Upper lobe of right lung (tissue), 1 donor: ENCODE measurements around the gene ZCCHC4. TPM values are rescaled to one million over a fixed set of nuclear protein-coding genes. Genes with fewer than 3 reads are reported as not detected.
"Not testable (repeated sequence)": the region's sequence is repeated elsewhere in the genome, so short reads cannot be mapped to it uniquely, and the experiment has no call there.

Source experiments
- ATAC-seq: fragments of 200-7000 bp; cut with Tn5 transposase; one replicate; pipeline ENCODE4 v1.9.1; 2020; ENCODE audit warnings: mild to moderate bottlenecking, moderate library complexity
- DNase-seq: peaks from one replicate; pipeline ENCODE4 v3.0.0-alpha.2; 2020
- H3K27ac ChIP-seq: fragments of 200-600 bp; one replicate; pipeline ENCODE4 v1.8.0; 2022
- H3K27me3 ChIP-seq: fragments of 200-600 bp; one replicate; pipeline ENCODE4 v1.8.0; 2022; ENCODE audit warnings: mild to moderate bottlenecking
- H3K36me3 ChIP-seq: fragments of 200-600 bp; one replicate; pipeline ENCODE4 v1.8.0; 2022
- H3K4me1 ChIP-seq: fragments of 200-600 bp; one replicate; pipeline ENCODE4 v1.8.0; 2022
- H3K4me3 ChIP-seq: fragments of 200-600 bp; one replicate; pipeline ENCODE4 v1.8.0; 2022; ENCODE audit warnings: mild to moderate bottlenecking
- H3K9me3 ChIP-seq: fragments of 200-600 bp; one replicate; pipeline ENCODE4 v1.8.0; 2022
- CTCF ChIP-seq: fragments of 200-600 bp; IDR thresholded peaks from one replicate; pipeline ENCODE4 v1.8.0; 2022; ENCODE audit warnings: antibody characterized with exemption
- intact Hi-C: fragments of 100-400 bp; cut with DNase I; formaldehyde crosslinking; loops from one replicate; pipeline ENCODE4 v1.11.0; 2022
- total RNA-seq: library from RNA; stranded (reverse); fragmentation: NEBNext Ultra II Directional; extraction: Animal tissue kit (Norgen Biotek cat#: 25700); gene quantifications from one replicate; pipeline ENCODE4 v1.2.1, GENCODE V29; 2021
- donor health status: DM: no; HTN: yes; CAD: no; lungs with severe emphysema.

Gene ZCCHC4
- total RNA-seq, 1 donor from 2014 or later = 10.2 TPM

- no peak overlapping the region for H3K27ac ChIP-seq
- no peak for ATAC-seq
- intact Hi-C loops = no loop called here
- no peak overlapping the region for H3K4me3 ChIP-seq
- DNase-seq = no peak
- TF ChIP-seq CTCF = no peak
- H3K9me3 ChIP-seq = no peaks in the 10 kb centered on the region
- H3K4me1 ChIP-seq = no peaks in the 10 kb centered on the region
- H3K27me3 ChIP-seq = no peaks in the 10 kb centered on the region
- no peaks in the 10 kb centered on the region for H3K36me3 ChIP-seq
Measured at GRCh38 chr4:25370242-25370641, 57.7 kb downstream of the ZCCHC4 start.

- H3K27me3 ChIP-seq, DNase-seq, H3K9me3 ChIP-seq, intact Hi-C loops, H3K4me1 ChIP-seq, H3K36me3 ChIP-seq, H3K4me3 ChIP-seq, H3K27ac ChIP-seq, ATAC-seq: not testable (repeated sequence)
Measured at GRCh38 chr4:25372549-25372948, 60.0 kb downstream of the ZCCHC4 start.

- intact Hi-C loops = no loop called here
- H3K4me1 ChIP-seq = peaks cover 12% of the 10 kb centered on the region
- peaks cover 16% of the 10 kb centered on the region for H3K36me3 ChIP-seq
- no peak for TF ChIP-seq CTCF
- H3K27ac ChIP-seq = peak within 1 kb of the TSS; percentile 76
- H3K9me3 ChIP-seq = no peaks in the 10 kb centered on the region
- no peaks in the 10 kb centered on the region for H3K27me3 ChIP-seq
- ATAC-seq = peak; percentile 98
- DNase-seq = peak; percentile 100
- H3K4me3 ChIP-seq = peak within 1 kb of the TSS; percentile 97
Measured at GRCh38 chr4:25376754-25377571, 64.4 kb downstream of the ZCCHC4 start, which contains the start of gene ANAPC4. ANAPC4 (plus strand) TSS chr4:25377263; CDS start chr4:25377428, 165 bp downstream.

GRCh38 chr4:25377572-25378436 lies 65.2 kb downstream of the ZCCHC4 start:
- no peak for TF ChIP-seq CTCF
- H3K27me3 ChIP-seq = no peaks in the 10 kb centered on the region
- intact Hi-C loops = no loop called here
- peaks cover 12% of the 10 kb centered on the region for H3K4me1 ChIP-seq
- peaks cover 20% of the 10 kb centered on the region for H3K36me3 ChIP-seq
- no peaks in the 10 kb centered on the region for H3K9me3 ChIP-seq
- no peak for ATAC-seq
- H3K27ac ChIP-seq = peak overlapping the region; percentile 75
- H3K4me3 ChIP-seq = peak overlapping the region; percentile 97
- DNase-seq = no peak

- ATAC-seq (no peak), DNase-seq (no peak)
- Histone ChIP-seq H3K36me3 (peaks cover 22% of the 10 kb centered on the region), H3K9me3 (no peaks in the 10 kb centered on the region), H3K4me3 (peak overlapping the region; percentile 97), H3K4me1 (peaks cover 12% of the 10 kb centered on the region), H3K27ac (no peak overlapping the region), H3K27me3 (no peaks in the 10 kb centered on the region)
- intact Hi-C loops = no loop called here
- no peak for TF ChIP-seq CTCF
Measured at GRCh38 chr4:25378437-25378743, 65.8 kb downstream of the ZCCHC4 start.

GRCh38 chr4:25379591-25379990 lies 67.0 kb downstream of the ZCCHC4 start:
- Histone ChIP-seq H3K27me3 (no peaks in the 10 kb centered on the region), H3K4me1 (peaks cover 12% of the 10 kb centered on the region), H3K4me3 (no peak overlapping the region), H3K36me3 (peaks cover 34% of the 10 kb centered on the region), H3K9me3 (no peaks in the 10 kb centered on the region), H3K27ac (no peak overlapping the region)
- intact Hi-C loops = no loop called here
- no peak for TF ChIP-seq CTCF
- DNase-seq (no peak), ATAC-seq (no peak)
